Adrenal gland (tissue), 5 donors: Measurements from ENCODE around the gene PWWP2B.

ENCODE experiments used
- POLR2A ChIP-seq, 2 donors: fragments of 450-650 bp; IDR thresholded peaks; one replicate each; pipeline ENCODE4 v1.6.1; 2017; ENCODE audit warnings: antibody characterized with exemption in 2 of 2, mild to moderate bottlenecking in 2 of 2, moderate library complexity in 1 of 2
- TF ChIP-seq, protein P1 (sequence below), 6 experiments: fragments of 450-650 bp in 4 of 6; fragments of 200-600 bp in 2 of 6; sonication (generic) in 1 of 6; IDR thresholded peaks; 1 replicate in 5 of 6; 2 replicates in 1 of 6; pipeline versions ENCODE4 v1.5.1 to v1.8.0; 2016 to 2021; ENCODE audit warnings: antibody characterized with exemption in 6 of 6, mild to moderate bottlenecking in 2 of 6, moderate library complexity in 1 of 6
- donor health status: DM: no; HTN: no; CAD: no.

DNA sequence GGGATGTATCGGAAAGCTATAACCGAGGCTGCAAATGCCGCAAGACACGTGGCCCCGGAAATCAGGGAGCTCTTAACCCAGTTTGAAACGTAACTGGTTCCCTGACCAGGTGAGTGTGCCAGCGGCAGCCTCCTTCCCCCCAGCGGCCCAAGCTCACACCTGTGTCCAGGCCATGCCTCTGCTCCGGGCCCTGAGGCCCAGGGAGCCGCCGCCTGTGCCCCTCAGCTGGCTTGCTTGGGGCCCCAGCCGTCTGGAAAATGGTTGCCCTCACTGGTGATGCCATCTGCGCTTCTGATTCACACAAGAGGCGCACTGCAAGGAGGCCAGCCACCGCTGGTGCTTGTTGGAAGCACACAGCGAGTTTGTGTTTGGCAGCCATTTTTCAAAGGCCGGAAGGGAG is 9.2 kb downstream of the PWWP2B start:
- TF ChIP-seq, protein P1, sequence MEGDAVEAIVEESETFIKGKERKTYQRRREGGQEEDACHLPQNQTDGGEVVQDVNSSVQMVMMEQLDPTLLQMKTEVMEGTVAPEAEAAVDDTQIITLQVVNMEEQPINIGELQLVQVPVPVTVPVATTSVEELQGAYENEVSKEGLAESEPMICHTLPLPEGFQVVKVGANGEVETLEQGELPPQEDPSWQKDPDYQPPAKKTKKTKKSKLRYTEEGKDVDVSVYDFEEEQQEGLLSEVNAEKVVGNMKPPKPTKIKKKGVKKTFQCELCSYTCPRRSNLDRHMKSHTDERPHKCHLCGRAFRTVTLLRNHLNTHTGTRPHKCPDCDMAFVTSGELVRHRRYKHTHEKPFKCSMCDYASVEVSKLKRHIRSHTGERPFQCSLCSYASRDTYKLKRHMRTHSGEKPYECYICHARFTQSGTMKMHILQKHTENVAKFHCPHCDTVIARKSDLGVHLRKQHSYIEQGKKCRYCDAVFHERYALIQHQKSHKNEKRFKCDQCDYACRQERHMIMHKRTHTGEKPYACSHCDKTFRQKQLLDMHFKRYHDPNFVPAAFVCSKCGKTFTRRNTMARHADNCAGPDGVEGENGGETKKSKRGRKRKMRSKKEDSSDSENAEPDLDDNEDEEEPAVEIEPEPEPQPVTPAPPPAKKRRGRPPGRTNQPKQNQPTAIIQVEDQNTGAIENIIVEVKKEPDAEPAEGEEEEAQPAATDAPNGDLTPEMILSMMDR (IDR thresholded peaks at IDR 0.05) = no peak
- no peak for TF ChIP-seq POLR2A (IDR thresholded peaks at IDR 0.05)
